Activated T-cell treated with anti-CD3 and anti-CD28 coated beads, Interleukin-2, amount 50 U/mL, for 72 hours (primary cell): Measurements from ENCODE around the gene HPN. TPM values are rescaled to one million over a fixed set of nuclear protein-coding genes. Genes with fewer than 3 reads are reported as not detected.
A peak's percentile ranks its signal among the peaks of the same experiment; 100 is the strongest.
"Not testable (repeated sequence)": the region's sequence is repeated elsewhere in the genome, so short reads cannot be mapped to it uniquely, and the experiment has no call there.

Experiments used
- ATAC-seq, 2 donors: fragments of 150-1000 bp; cut with Tn5 transposase; replicated peaks in 1 of 2; 2 replicates each; pipeline ENCODE4 v1.10.0; 2021; ENCODE audit warnings: moderate library complexity in 2 of 2, mild to moderate bottlenecking in 1 of 2
- DNase-seq, 2 donors: peaks; one replicate each; pipeline ENCODE4 v3.0.0; 2021 to 2022; ENCODE audit warnings: mixed read lengths in 1 of 2
- H3K27ac Mint-ChIP-seq: one replicate; pipeline ENCODE4 v1.8.0; 2022; ENCODE audit warnings: mild to moderate bottlenecking, moderate library complexity, mixed read lengths
- H3K27me3 Mint-ChIP-seq: one replicate; pipeline ENCODE4 v1.8.0; 2022; ENCODE audit warnings: low read depth, mixed read lengths
- H3K36me3 Mint-ChIP-seq, 2 donors: one replicate each; pipeline ENCODE4 v1.8.0; 2022; ENCODE audit warnings: mixed read lengths in 2 of 2, mild to moderate bottlenecking in 1 of 2; ENCODE audit not compliant: insufficient read depth in 2 of 2
- H3K4me1 Mint-ChIP-seq: one replicate; pipeline ENCODE4 v1.8.0; 2022; ENCODE audit warnings: low read depth, mixed read lengths
- H3K4me3 Mint-ChIP-seq, 2 donors: one replicate each; pipeline ENCODE4 v1.8.0; 2022; ENCODE audit warnings: mild to moderate bottlenecking in 2 of 2, mixed read lengths in 2 of 2, moderate library complexity in 2 of 2
- H3K9me3 Mint-ChIP-seq, 2 donors: one replicate each; pipeline ENCODE4 v1.8.0; 2022; ENCODE audit warnings: mixed read lengths in 2 of 2
- total RNA-seq, 2 donors: library from RNA; stranded (reverse); gene quantifications; one replicate each; pipeline ENCODE4 v1.2.3, GENCODE V29; 2022

Gene HPN
- total RNA-seq, 2 donors from 2014 or later = 0.19 to 0.30 TPM

DNA sequence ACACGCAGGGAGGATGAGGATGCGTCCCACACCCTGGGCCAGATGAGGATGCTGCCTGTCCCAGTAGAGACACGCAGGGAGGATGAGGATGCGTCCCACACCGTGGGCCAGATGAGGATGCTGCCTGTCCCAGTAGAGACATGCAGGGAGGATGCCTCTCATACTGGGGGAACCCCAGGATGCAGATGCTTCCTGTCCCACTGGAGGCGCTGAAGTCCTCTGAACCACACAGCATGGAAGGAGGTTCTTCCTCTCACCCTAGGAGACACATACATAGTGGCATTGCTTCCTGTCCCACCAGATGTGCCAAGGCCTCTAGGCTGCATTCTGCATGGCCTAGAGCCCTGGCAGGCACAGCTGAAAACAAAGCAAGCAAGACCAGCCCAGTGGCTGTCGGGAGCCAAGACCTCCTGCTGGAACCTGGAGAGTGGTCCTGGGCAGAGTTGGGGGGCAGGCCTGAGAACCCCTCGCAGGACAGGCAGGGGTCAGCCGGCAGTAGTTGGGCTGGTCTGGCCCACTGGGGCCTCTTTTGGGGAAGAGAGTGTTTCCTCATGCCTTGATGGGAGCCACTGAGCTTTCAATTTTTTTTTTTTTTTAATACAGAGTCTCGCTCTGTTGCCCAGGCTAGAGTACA, 4.3 kb downstream of the HPN start:
- H3K27ac Mint-ChIP-seq = no peak overlapping the region
- H3K9me3 Mint-ChIP-seq = no peaks in the 10 kb centered on the region
- H3K4me3 Mint-ChIP-seq = no peak overlapping the region
- DNase-seq (peak; percentile 36 to 55), ATAC-seq (peak; percentile 75)
- H3K27me3 Mint-ChIP-seq = peaks cover 11% of the 10 kb centered on the region
- peaks cover 32% of the 10 kb centered on the region for H3K4me1 Mint-ChIP-seq
- H3K36me3 Mint-ChIP-seq = no peaks in the 10 kb centered on the region

DNA sequence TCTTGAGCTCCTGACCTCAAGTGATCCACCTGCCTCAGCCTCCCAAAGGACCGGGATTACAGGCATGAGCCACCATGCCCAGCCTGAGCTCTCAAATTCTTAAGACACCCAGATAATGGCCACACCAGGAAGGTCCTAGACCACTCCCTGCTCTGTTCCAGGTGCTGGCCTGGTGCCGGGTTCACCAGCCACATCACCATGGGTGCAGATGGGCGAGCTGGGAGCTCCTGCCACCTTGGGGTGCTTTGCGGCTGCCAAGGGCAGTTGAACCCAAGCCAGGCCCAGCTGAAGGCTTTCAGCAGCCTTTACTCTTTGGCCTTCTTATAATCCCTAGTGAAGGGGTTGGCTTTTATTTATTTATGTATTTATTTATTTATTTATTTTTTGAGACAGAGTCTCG, 4.9 kb downstream of the HPN start:
- peaks cover 29% of the 10 kb centered on the region for H3K4me1 Mint-ChIP-seq
- ATAC-seq = no peak

DNA sequence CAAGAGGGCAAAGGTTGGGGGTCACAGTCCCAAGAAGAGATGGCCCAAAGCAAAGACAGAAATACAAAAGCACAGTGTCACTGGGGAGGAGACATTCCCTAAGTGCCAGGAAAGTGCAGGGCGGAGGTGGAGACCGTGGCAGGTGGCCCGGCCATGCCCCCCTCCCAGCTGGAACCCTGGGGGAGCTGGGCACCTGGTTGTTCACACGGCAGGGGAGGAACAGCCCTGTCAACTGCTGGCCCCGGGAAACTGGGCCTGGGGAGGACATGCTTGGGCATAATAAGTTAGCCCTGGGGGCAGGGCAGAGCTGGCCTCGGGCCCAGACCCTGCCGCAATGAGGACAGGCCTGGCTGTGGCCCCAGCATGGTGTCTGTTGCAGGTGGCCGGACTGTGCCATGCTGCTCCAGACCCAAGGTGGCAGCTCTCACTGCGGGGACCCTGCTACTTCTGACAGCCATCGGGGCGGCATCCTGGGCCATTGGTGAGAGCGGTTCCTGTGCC, 7.4 kb downstream of the HPN start:
- Mint-ChIP-seq H3K27me3 (peaks cover 10% of the 10 kb centered on the region), H3K27ac (no peak overlapping the region), H3K36me3 (no peaks in the 10 kb centered on the region), H3K4me3 (no peak overlapping the region), H3K4me1 (peaks cover 21% of the 10 kb centered on the region), H3K9me3 (no peaks in the 10 kb centered on the region)
- ATAC-seq (no peak), DNase-seq (no peak)

More for the DNA sequence above, 4.9 kb downstream of the HPN start:
- Mint-ChIP-seq H3K36me3 (no peaks in the 10 kb centered on the region), H3K4me3 (no peak overlapping the region), H3K9me3 (no peaks in the 10 kb centered on the region), H3K27ac (no peak overlapping the region), H3K27me3 (peaks cover 10% of the 10 kb centered on the region)
- DNase-seq = no peak

DNA sequence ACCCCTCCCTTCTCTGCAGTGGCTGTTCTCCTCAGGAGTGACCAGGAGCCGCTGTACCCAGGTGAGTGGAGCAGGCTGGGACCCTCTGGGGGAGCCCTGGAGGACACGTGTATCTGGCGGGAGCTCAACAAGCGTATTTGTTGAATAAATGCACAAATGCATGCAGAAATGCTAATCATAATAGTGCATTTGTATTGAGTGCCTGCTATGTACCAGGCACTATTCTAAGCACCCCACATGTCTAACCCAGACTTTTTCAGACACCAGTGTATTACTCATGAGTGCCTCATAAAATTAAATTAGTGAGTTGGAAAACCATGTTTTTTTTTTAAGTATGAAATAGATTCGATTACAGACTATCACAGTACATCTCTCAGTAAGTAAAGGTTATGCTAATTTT, 7.9 kb downstream of the HPN start:
- H3K4me1 Mint-ChIP-seq = peaks cover 16% of the 10 kb centered on the region
- H3K9me3 Mint-ChIP-seq = no peaks in the 10 kb centered on the region
- H3K27ac Mint-ChIP-seq = no peak overlapping the region
- no peak for DNase-seq
- no peak overlapping the region for H3K4me3 Mint-ChIP-seq
- H3K27me3 Mint-ChIP-seq = peaks cover 8% of the 10 kb centered on the region
- H3K36me3 Mint-ChIP-seq = no peaks in the 10 kb centered on the region
- ATAC-seq = no peak

DNA sequence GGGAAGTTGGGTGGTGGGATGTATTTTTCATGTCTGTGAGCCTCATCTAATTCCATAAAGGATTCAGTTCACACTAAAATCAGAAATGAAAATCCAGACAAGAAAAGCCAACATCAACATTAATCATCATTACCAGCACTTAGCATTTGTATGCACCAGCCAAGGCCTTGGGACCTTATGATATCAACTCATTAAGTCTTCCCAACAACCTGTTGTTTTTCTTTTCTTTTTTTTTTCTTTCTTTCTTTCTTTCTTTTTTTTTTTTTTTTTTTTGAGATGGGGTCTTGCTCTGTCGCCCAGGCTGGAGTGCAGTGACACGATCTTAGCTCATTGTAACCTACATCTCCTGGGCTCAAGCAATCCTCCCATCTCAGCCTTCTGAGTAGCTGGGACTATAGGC, 9.1 kb downstream of the HPN start:
- H3K27ac Mint-ChIP-seq, DNase-seq, H3K36me3 Mint-ChIP-seq, ATAC-seq, H3K9me3 Mint-ChIP-seq, H3K4me1 Mint-ChIP-seq, H3K27me3 Mint-ChIP-seq, H3K4me3 Mint-ChIP-seq: not testable (repeated sequence)

DNA sequence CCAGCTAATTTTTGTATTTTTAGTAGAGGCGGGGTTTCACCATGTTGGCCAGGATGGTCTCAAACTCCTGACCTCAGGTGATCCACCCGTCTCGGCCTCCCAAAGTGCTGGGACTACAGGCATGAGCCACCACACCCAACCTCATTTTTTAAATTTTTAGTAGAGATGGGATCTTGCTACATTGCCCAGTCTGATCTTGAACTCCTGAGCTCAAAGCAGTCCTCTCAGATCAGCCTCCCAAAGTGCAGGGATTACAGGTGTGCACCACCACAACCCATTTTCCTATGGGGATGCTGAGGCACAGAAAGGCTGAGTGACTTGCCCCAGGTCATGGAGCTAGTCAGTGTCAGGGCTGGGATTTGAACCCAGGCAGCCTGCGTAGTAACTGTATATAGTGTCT, 9.7 kb downstream of the HPN start:
- not testable (repeated sequence) for H3K9me3 Mint-ChIP-seq, H3K27ac Mint-ChIP-seq, H3K36me3 Mint-ChIP-seq, ATAC-seq, H3K4me1 Mint-ChIP-seq, DNase-seq, H3K4me3 Mint-ChIP-seq, H3K27me3 Mint-ChIP-seq

DNA sequence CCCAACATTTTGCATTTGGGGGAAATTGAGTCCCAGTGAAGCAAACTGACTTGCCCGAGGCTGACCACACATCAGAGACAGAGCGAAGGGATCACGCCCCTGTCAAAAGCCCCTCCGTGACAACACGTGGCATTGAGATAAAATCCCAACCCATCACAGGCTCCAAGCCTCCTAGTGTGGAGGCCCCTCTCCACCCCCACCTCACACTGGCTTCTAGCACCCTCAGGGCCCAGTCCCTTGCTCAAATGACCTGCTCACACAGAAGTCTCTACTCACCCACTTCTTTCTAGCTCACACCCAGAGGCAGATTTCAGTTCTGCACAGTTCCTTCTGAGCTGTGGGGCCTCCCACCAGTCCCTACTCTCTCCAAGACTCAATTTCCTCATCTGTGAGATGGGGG, 10.3 kb downstream of the HPN start:
- no peak for DNase-seq
- no peaks in the 10 kb centered on the region for H3K27me3 Mint-ChIP-seq
- peaks cover 5% of the 10 kb centered on the region for H3K4me1 Mint-ChIP-seq
- no peak for ATAC-seq
- no peak overlapping the region for H3K4me3 Mint-ChIP-seq
- no peaks in the 10 kb centered on the region for H3K36me3 Mint-ChIP-seq
- no peaks in the 10 kb centered on the region for H3K9me3 Mint-ChIP-seq
- H3K27ac Mint-ChIP-seq = no peak overlapping the region

DNA sequence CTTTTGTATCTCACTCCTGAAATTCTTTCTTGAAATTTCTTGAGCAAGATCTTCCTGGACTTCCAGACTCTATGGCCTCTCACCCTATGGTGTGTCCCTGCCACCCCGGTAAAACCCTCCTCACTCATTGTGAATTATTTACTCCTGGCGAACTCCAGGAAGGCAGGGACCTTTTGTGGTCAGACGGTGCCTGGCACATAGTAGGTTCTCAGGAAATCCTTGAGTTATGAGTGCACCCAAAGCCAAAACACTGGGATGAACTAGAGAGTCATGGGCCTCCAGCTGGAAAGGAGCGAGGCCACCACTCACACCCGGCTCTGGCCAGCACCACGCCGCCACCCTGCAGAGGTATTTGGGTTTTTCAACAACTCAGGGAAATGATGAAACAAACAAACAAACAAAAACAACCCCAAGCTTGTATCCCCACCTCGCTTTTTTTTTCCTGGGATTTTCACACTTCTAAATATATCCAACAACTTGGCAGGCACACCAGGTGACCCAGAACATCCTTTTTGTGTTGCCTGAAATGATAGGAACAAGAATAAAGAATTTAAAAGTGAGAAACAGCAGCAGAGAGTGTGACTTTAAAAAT, 11.2 kb downstream of the HPN start:
- H3K36me3 Mint-ChIP-seq = no peaks in the 10 kb centered on the region
- DNase-seq (no peak), ATAC-seq (no peak)
- H3K9me3 Mint-ChIP-seq = no peaks in the 10 kb centered on the region
- H3K4me3 Mint-ChIP-seq = no peak overlapping the region
- H3K4me1 Mint-ChIP-seq = peaks cover 5% of the 10 kb centered on the region
- no peak overlapping the region for H3K27ac Mint-ChIP-seq
- no peaks in the 10 kb centered on the region for H3K27me3 Mint-ChIP-seq

DNA sequence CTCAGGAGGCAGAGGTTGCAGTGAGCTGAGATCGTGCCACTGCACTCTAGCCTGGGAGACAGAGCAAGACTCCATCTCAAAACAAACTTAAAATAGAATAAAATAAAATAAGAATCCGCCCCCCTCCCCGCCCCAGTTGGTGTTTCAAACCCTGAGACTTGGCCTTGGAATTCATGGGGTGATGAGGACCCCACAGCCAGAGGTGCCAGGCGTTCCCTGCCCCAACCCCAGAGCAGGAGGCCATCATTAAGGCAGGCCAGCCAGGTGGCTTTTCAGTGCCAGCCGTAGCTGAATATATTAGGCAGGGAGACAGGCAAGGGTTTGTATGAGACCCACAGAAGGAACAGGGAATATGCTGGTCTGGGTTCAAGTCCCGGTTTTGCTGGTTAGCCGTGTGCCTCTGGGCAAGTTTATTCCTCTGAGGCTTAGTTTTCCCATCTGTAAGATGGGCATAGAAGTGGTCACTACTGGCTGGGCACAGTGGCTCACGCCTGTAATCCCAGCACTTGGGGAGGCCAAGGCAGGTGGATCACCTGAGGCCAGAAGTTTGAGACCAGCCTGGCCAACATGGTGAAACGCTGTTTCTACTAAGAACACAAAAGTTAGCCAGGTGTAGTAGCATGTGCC, 12.3 kb downstream of the HPN start:
- no peaks in the 10 kb centered on the region for H3K9me3 Mint-ChIP-seq

DNA sequence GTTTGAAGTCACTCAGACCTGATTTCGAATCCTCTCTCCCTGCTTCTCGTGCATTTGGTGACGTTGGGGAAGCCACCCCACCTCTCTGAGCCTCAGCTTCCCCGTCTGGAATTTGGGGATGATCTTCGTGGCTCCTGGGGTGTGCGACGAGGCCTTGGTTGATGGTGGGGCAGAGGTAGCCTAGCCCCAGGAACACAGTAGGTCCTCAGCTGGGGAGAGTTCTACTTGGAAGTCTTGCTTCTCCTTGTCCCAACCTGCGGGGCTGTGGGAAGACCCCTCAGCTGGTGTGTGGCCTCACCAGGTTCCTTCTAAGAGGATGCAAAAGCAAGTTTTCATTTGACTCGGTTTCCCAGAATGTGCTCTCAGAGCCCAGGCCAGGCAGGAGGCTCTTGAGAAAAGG, 13.1 kb downstream of the HPN start:
- H3K36me3 Mint-ChIP-seq = no peaks in the 10 kb centered on the region
- H3K27me3 Mint-ChIP-seq = no peaks in the 10 kb centered on the region
- H3K9me3 Mint-ChIP-seq = no peaks in the 10 kb centered on the region
- H3K27ac Mint-ChIP-seq = no peak overlapping the region
- ATAC-seq (no peak), DNase-seq (no peak)
- H3K4me3 Mint-ChIP-seq = no peak overlapping the region
- peaks cover 5% of the 10 kb centered on the region for H3K4me1 Mint-ChIP-seq

More for the DNA sequence above, 12.3 kb downstream of the HPN start:
- no peak for ATAC-seq
- peaks cover 5% of the 10 kb centered on the region for H3K4me1 Mint-ChIP-seq
- no peak overlapping the region for H3K4me3 Mint-ChIP-seq
- no peaks in the 10 kb centered on the region for H3K36me3 Mint-ChIP-seq
- DNase-seq = no peak
- no peaks in the 10 kb centered on the region for H3K27me3 Mint-ChIP-seq
- H3K27ac Mint-ChIP-seq = no peak overlapping the region

DNA sequence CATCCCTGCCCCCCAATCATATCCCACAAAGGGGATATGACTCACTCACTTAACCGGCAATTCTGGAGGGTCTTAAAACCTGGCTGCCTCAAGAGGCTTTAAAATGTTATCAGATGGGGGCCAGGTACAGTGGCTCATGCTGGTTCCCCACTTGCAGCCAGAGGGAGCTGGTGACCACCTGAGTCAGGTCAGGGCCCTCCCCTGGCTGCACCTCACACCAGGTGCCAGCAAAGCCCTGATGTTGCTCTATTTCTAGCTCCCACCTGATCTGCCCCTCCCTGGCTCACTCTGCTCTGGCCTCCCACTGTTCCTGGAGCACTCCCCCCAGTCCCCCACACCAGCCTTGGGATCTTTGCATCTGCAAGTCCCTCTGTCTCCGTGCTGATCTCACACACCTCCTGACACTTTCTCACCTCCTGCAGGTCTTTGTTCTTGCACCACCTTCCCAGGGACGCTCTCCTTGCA, 14.2 kb downstream of the HPN start:
- Mint-ChIP-seq H3K4me1 (peaks cover 5% of the 10 kb centered on the region), H3K4me3 (no peak overlapping the region), H3K9me3 (no peaks in the 10 kb centered on the region), H3K36me3 (no peaks in the 10 kb centered on the region), H3K27ac (no peak overlapping the region), H3K27me3 (no peaks in the 10 kb centered on the region)
- ATAC-seq = peak; percentile 33 to 44
- DNase-seq = no peak

DNA sequence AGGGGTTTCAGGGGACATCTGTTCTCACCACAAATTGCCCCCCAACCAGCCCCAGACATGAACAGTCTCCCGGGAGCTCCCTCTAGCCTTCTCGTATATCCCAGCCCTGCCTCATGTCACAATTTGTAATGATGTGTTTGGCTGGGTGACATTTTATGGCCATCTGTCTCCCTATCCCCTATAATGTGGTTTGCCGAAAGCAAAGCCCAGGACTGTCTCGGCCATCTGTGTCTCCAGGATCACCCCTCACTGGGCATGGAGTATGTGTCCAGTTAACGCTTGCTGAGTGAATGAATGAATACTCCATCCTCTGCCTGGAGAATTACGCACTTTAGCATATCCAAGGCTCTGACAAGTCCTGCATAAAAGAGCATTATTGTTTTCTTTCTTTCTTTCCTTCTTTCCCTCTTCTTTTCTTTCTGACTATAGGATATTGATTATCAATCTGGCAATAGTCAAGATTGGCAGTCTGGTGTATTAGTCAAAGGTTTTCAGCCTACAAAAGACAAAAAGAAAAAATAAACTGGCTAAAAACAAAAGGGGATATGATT, 15.1 kb downstream of the HPN start:
- Mint-ChIP-seq H3K4me1 (peaks cover 5% of the 10 kb centered on the region), H3K27me3 (no peaks in the 10 kb centered on the region), H3K9me3 (no peaks in the 10 kb centered on the region), H3K36me3 (no peaks in the 10 kb centered on the region), H3K4me3 (no peak overlapping the region), H3K27ac (no peak overlapping the region)
- DNase-seq = no peak
- no peak for ATAC-seq

DNA sequence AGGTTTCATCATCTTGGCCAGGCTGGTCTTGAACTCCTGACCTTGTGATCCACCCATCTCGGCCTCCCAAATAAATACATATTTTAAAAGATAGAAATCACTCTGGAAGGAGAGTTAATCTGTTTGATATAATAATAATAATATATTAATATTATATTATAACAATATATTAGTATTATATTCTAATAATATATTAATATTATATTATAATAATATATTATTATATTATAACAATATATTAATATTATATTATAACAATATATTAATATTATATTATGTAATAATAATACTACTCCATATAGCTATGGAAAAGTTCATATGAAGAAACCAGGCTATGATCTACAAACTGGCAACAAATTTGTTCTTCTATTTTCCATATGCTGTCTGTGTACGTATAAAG, 16.8 kb downstream of the HPN start:
- no peak overlapping the region for H3K4me3 Mint-ChIP-seq
- no peaks in the 10 kb centered on the region for H3K27me3 Mint-ChIP-seq
- no peaks in the 10 kb centered on the region for H3K9me3 Mint-ChIP-seq
- ATAC-seq (no peak), DNase-seq (no peak)
- H3K36me3 Mint-ChIP-seq = no peaks in the 10 kb centered on the region
- H3K27ac Mint-ChIP-seq = no peak overlapping the region
- peaks cover 7% of the 10 kb centered on the region for H3K4me1 Mint-ChIP-seq
